ENCODE results near the gene SGK1.
A peak's percentile ranks its signal among the peaks of the same experiment; 100 is the strongest.
"Not testable (repeated sequence)": the region's sequence is repeated elsewhere in the genome, so short reads cannot be mapped to it uniquely, and the experiment has no call there.

The SGK1 gene

GRCh38 chr6:134187154-134187553 is 130.8 kb downstream of the SGK1 start:
- DNase-seq (ENCODE audit: low spot score): no peak

DNA sequence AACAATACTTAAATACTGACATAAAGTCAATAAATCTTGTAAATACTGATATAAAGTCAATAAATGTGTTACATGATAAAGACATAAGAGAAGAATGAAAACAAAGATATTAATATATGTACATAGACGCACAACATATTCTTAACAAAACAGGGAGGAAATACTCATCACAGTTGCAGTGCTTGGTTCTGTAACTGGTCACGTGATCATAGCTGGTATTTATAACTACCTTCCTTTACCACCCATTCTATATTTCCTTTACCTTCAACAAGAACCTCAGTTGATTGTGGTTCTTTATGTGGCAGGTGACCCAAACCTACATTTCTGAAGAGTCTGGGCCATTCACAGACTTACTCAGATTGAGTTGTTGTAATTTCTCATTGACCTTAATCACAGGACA is 131.6 kb downstream of the SGK1 start:
- no peak for DNase-seq (ENCODE audit: low spot score)

DNA sequence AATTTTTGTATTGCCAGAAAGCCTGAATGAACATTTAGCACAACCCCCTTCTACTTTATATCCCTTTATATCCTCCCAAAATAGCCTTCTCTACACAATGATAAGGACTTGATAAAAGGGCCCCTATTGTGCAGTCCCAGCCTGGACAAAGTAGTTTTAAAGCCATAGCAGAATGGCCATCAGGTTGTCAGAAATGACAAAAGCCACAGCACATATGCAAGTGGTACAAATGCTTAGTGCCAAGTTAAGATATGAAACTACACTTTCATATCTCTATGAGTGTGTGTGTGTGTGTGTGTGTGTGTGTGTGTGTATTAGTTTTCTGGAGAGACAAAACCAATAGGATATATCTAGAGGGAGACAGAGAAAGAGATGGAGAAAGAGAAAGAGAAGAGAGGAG is 132.6 kb downstream of the SGK1 start:
- DNase-seq (ENCODE audit: low spot score): no peak

DNA sequence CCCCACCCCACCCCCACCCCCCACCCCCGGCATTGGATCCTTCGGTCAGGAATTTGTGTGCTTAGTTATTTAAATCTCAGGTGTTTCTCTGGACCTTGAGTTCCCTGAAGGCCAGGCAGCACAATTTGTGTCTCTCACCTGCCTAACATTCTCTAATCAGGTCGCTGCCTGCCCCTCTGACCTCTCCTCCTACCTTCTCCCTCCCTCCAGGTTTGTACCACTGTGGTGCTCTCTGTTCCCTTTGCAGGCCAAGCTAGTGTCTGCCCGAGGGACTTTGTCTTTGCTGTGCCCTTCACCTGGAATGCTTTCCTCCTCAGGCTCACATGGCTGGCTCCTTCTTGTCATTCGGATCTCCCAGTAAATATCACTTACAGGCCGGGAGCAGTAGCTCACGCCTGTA is 134.1 kb downstream of the SGK1 start:
- DNase-seq (ENCODE audit: low spot score): no peak

- no peak for DNase-seq (ENCODE audit: low spot score)
Observed at GRCh38 chr6:134182528-134182927, 135.4 kb downstream of the SGK1 start.

DNA sequence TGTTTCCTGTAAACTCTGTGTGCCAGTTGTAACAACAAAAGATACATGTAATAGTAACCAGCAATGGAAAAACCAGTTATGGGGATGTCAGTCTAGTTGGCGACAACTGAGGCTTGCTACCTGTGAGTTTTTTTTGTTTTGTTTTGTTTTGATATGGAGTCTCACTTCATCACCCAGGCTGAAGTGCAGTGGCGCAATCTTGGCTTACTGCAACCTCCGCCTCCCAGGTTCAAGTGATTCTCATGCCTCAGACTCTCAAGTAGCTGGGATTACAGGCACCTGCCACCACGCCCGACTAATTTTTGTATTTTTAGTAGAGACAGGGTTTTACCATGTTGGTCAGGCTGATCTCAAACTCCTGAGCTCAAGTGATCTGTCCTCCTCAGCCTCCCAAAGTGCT is 136.2 kb downstream of the SGK1 start:
- not testable (repeated sequence) for DNase-seq (ENCODE audit: low spot score)

- not testable (repeated sequence) for DNase-seq (ENCODE audit: low spot score)
Observed at GRCh38 chr6:134181251-134181650, 136.7 kb downstream of the SGK1 start.

DNA sequence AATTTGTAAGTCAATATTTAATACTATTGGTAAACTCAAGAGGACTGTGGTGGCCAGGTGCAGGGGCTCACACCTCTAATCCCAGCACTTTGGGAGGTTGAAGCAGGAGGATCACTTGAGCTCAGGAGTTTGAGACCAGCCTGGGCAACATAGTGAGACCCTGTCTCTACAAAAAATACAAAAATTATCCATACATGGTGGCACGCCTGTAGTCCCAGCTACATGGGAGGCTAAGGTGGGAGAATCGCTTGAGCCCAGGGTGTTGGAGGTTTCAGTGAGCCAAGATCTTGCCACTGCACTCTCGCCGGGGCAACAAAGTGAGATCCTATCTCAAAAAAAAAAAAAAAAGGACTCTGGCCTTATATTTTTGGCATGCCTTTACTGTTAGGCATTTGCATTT is 137.4 kb downstream of the SGK1 start:
- not testable (repeated sequence) for DNase-seq (ENCODE audit: low spot score)

DNA sequence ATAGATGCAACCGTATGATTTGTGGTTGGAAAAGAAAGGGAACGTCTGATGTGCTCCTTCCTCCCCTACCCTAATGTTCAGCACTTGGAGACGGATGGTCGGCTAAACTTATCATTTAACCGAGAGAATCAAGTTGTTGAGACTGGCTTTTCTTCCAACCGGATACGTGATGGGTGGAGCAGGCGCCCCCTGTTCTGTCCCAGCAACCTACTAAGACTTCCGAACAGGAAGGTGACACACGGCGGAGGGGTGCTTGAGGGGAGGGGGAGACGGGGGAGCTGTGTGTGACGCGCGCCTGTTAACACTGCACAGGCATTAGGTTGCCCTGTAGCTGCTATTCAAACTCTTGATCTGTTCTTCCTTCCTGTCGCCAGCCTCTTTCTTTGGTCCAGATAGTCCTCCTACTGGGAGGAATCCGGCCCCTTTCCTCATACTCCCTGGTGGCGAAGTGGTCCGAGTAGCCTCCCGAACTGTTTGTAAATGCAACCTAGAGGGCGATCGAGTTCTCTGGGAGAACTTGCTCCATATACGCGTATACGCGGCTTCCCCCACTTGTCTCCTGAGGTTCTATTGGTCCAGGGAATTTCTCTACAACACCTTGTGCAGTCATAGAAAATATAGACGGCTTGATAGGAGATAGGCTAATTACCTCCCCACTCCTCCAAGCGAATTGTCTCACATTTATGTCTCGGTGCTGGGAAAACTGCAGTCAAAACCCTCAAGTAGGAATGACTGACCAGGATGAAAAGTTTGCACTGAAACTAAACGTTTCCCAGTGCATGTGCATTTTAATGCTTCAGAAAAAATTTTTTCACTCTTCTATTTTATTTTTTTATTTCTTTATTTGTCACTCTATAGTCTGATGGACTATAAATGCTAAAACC is 139.5 kb downstream of the SGK1 start:
- peak; percentile 77 for DNase-seq (ENCODE audit: low spot score)

DNA sequence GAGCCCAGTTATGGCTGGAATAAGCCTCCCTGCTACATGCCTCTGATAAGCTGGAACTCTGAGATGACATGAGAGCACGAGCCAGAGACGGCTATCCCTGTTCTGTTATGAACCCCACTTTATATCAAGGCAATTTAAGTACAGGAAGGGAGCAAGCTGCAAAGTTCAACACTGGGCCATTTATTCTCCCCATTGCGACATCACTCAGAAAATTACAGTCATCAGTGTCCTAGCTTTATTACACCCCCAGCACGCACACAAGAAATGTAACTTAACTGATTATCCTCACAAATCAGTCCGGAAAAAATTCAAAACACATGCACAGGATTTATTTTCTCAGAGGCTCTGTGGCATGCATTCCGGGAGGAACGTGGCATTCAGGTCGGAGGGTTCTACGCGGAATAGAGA is 140.2 kb downstream of the SGK1 start:
- no peak for DNase-seq (ENCODE audit: low spot score)

DNA sequence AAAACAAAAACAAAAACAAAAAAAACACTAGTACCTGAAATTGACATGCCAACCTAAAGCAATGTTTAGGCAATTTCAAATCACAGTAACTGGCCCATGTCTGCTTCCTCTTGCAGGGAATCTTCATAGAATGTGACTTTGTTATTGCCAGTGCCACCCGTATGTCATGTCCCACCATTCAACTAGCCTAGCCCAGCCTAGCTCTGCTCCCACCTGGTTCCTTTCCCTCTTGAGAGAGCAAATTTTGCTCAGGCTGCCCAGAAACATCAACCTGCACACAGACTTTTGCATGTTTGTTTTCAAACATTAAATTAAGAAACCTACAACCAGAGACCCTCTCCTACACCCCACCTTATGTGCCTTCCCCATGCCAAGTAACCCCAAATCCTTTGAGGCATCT is 140.7 kb downstream of the SGK1 start:
- no peak for DNase-seq (ENCODE audit: low spot score)

GRCh38 chr6:134176264-134176975 is 141.5 kb downstream of the SGK1 start:
- no peak for DNase-seq (ENCODE audit: low spot score)

GRCh38 chr6:134175532-134176263 is 142.2 kb downstream of the SGK1 start:
- no peak for DNase-seq (ENCODE audit: low spot score)

- DNase-seq (ENCODE audit: low spot score): peak; percentile 87
Observed at GRCh38 chr6:134174672-134175531, 143.0 kb downstream of the SGK1 start.

DNA sequence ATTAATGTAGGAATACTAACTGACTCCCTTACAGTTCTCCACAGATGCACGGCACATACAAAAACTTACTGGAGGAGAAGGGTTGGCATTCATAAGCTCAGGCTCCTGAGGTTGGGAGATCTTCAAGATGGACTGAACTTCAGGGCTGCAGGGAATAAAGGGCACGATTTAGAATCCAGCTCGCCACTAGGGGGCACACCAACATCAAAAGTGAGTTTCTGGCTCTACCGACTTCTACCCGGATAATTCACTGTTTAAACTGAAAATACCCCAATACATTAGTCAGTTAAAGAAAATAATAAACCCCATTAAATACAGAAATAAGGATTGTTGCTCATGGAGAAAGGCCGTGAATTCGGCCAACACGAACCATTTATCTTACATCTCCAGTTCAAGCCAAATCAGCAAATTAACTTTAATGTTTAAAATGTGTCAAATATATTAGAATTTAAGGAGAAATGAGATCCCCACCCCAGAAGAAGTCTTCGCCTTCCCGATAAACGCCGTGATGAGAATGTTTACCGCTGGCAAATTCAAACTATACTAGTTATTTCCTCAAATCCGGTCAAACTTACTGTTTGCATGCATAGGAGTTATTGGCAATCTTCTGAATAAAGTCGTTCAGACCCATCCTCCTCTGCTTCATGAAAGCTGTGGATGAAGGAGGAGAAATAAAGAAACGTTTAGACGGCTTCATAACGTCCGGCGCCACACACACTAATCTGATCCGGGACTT is 143.8 kb downstream of the SGK1 start:
- peak; percentile 55 for DNase-seq (ENCODE audit: low spot score)

- DNase-seq (ENCODE audit: low spot score): no peak
Observed at GRCh38 chr6:134173366-134173725, 144.6 kb downstream of the SGK1 start.

- no peak for DNase-seq (ENCODE audit: low spot score)
Observed at GRCh38 chr6:134172706-134173365, 145.1 kb downstream of the SGK1 start.

DNA sequence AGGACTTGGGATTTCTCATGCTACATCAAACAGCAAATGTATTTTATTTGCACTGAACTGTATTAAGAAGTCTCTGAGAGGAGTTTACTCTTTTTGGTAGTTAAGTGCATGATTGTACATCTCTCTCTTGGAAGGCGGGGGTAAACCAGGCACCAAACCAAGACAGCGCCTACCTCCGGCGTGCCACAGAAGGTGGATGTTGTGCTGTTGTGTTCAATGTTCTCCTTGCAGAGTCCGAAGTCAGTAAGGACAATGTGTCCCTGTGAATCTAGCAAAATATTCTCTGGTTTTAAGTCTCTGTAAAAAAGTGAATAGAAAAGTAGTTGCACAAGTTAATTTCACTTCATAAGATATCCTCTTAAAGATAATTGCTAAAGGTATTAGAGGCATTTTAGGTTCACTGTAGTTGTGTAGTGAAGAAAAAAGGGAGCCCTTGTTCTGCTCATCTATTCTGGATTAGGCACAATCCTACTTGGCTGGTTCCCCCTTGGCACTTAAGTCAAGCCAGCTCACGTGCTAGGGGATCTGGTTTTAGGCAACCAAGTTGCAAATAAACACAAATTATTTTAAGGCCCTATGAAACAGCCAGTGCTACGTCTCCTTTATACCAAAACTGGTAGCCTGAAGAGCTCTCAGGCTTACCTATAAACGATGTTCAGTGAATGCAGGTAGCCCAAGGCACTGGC is 145.7 kb downstream of the SGK1 start:
- no peak for DNase-seq (ENCODE audit: low spot score)

GRCh38 chr6:134171517-134171916 is 146.4 kb downstream of the SGK1 start:
- no peak for DNase-seq (ENCODE audit: low spot score)

GRCh38 chr6:134170844-134171243 is 147.1 kb downstream of the SGK1 start:
- no peak for DNase-seq (ENCODE audit: low spot score)

All from HuH-7 (cell line).